Activated gamma-delta T cell treated with Interleukin-2 at 50 U/mL for 16 hours (primary cell): ENCODE data around the gene F10.
"Not testable (repeated sequence)": the region's sequence is repeated elsewhere in the genome, so short reads cannot be mapped to it uniquely, and the experiment has no call there.

ENCODE experiments used
- DNase-seq: peaks from one replicate; pipeline ENCODE4 v3.0.0-alpha.2; 2020

The F10 gene

DNA sequence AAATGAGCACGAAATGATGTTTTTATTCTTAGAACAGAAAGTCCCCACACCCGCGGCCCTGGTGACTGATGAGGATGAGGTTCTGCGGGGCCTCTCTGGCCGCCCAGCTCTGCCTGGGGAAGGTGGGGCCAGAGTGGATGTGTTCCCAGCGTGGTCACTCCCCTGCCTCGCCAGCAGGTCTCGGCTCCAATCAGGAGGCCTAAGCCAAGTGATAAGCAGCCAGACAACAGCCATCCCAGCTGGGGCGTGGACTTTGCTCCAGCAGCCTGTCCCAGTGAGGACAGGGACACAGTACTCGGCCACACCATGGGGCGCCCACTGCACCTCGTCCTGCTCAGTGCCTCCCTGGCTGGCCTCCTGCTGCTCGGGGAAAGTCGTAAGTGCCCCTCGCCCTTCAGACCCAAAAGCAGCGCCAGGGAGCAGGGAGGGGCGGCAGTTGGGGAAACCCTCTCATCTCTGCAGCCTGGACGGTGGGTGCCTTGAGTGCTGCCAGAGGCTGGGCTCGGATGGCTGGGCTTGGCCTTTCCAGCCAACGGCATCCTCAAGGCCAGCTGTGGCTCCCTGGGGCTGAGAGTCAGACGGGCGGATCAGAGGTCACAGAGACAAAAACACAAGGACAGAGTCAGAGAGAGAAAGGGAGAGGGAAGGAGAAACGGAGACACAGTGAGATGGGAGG is at the start of gene F10:
TSS of gene F10 (plus strand) at position 250 of the 676 bp plus-strand sequence. CDS start at position 307, 57 bp downstream.
- DNase-seq: no peak

DNA sequence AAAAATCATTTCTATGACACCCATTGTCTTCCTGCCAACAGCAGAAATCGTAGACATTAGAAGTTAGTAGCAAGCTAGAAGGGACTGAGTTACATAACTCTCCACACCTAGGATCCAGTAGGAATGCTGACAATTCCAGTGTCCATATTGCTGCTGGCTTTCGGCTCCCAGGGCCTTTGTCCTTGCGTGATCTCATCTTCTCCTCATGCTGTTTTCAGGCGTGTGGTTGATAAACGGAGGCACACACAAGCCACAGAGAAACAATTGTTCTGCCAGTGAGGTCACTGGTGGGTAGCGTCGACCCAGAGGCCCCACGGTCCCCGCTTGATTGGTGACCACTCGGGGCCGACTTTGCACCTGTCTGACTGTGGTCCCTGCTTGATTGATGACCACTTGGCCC is 48.7 kb upstream of the F10 start:
- no peak for DNase-seq

DNA sequence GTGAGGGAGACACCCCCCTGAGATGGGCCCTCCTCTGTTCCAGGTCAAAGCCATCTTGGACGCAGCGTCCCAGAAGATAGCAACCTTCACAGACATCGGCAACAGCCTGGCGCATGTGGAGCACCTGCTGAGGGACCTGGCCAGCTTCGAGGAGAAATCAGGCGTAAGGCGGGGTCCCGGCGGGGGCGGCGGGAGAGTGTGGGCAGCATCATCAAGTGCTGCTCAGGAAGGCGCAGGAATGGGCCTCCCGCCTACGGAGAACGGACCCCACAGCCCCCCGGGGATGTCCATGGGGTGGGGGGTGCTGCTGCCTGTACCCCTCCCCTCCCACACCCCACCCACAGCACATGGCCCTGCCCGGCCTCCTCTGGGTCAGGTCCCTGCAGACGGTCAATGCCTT is 48.2 kb upstream of the F10 start:
- no peak for DNase-seq

DNA sequence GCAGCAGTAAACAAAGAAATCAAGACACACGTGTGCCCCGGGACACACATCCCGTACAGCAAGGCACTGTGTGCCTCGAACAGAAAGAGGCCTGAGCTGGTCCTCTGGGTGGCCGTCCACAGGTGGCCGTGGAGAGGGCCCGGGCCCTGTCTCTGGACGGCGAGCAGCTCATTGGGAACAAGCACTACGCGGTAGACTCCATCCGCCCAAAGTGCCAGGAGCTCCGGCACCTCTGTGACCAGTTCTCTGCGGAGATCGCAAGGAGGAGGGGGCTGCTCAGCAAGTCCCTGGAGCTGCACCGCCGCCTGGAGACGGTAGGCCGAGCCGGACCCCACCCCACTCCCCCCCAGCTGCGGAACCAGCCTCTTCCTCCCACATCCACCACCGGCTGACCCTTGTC is 47.7 kb upstream of the F10 start:
- no peak for DNase-seq

GRCh38 chr13:113075711-113076110 is 46.9 kb upstream of the F10 start:
- no peak for DNase-seq

DNA sequence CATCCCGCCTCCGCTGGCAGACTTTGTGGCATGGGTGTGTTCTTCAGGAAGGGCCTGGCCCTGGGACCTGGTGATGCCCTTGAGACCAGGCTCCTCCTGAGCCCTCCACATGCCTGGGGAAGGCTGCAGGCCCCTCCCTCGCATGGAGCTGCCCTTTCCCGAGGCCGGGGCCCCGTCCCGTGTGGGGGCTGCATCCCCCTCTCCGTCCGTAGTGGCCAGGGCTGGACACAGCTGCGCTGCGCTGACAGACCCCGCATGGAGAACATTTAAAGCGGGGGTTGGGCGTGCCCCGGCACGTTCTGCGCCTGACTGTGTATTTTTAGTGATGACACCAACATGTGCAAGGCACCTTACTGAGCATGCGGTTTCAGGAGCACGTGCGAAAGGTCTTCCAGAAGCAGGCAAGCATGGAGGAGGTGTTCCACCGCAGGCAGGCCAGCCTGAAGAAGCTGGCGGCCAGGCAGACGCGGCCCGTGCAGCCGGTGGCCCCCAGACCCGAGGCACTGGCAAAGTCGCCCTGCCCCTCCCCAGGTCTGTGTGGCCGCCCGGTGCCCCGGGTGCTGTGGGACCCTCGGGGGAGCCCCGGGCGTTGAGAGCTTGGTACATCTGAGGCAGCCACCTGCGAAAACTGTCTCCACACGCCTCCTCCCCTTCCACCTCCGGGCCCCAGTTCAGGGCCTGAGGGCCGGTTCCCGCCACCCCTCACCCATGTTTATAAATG is 45.8 kb upstream of the F10 start:
- DNase-seq: no peak

DNA sequence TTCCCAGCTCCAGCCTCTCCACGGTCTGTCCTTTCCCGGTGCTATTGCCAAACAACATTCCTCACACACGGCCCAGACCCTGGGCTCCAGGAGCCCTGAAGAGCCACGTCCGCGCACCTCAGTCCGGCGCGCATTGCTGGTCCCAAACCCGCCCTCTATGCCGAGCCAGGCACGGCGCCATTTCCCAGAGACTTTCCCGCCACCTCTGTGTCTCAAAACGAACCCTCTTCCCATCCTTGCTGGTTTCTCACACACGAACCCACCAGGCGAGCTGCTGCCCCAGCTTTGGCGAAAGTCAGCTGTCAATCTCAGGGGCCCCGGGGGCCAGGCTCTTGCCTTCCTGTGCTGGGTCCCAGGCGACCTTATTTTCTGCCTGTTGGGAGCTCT is 45.0 kb upstream of the F10 start:
- DNase-seq: no peak

GRCh38 chr13:113077953-113078901 is 44.4 kb upstream of the F10 start:
- no peak for DNase-seq

- no peak for DNase-seq
Observed at GRCh38 chr13:113078902-113079780, 43.5 kb upstream of the F10 start.

DNA sequence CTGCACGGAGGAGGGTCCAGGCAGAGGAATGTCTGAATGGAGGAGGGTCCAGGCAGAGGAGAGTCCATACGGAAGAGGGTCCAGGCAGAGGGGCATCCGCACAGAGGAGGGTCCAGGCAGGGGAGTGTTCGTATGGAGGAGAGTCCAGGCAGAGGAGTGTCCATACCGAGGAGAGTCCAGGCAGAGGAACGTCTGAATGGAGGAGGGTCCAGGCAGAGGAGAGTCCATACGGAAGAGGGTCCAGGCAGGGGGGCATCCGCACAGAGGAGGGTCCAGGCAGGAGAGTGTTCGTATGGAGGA is 42.9 kb upstream of the F10 start:
- DNase-seq: not testable (repeated sequence)

DNA sequence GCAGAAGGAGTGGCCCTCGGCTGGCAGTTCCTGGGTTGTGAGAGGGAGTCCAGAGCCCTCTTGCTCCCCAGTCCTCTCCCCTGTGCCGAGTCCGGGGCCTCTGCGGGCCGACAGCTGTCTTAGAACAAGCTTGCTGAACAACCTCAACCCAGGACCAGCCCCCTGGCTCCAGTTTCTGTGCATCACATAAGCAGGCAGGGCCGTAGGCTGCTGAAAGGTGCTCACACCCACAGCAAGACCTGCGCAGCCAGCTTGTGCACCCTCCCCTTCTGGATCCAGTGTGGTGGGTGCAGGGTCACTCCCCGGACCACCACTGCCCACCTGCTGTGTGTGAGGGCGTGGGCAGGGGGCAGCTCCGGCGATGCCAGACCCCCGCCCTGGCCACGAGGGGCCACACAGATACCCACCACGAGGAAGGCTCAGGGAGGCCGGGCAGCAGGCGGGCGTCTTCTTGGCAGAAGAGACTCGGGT is 42.2 kb upstream of the F10 start:
- no peak for DNase-seq

- no peak for DNase-seq
Observed at GRCh38 chr13:113080901-113081521, 41.6 kb upstream of the F10 start.

DNA sequence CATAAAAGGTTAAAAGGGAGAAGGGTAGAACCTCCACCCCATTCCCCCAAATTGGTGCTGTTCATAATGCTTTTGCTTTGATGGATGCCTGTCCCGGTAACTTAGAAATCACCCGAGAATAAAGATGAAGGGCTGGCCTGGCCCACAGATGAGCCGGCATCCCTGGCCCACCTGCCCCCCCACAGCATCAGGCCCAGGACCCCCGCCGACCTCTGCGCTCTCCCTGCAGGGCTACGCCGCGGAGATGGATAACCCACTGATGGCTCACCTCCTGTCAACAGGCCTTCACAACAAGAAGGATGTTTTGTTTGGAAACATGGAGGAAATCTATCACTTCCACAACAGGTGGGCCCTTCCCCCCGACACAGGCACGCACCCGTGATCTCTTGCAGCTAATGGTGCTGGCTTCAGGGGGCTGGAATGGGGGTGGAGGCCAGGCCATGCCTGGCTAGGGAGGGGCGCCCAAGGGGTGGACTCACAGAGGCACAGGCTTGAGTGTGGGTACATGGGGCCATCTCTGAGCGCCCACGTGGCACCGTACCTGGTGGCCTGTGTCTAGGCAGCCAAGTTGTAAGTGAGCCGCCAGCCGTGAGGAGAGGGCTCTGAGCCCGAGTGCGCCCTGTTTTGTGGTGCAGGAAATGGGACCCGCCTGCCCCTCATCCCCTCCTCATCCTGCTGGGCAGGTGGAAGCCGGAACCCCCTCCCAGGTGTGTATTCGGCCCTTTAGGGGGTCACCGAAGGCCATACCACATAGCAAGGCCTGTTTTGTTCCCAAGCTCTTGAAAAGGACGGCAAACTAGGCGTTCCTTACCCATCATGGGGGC is 40.2 kb upstream of the F10 start:
- DNase-seq: no peak

GRCh38 chr13:113083022-113083373 is 39.6 kb upstream of the F10 start:
- DNase-seq: no peak

DNA sequence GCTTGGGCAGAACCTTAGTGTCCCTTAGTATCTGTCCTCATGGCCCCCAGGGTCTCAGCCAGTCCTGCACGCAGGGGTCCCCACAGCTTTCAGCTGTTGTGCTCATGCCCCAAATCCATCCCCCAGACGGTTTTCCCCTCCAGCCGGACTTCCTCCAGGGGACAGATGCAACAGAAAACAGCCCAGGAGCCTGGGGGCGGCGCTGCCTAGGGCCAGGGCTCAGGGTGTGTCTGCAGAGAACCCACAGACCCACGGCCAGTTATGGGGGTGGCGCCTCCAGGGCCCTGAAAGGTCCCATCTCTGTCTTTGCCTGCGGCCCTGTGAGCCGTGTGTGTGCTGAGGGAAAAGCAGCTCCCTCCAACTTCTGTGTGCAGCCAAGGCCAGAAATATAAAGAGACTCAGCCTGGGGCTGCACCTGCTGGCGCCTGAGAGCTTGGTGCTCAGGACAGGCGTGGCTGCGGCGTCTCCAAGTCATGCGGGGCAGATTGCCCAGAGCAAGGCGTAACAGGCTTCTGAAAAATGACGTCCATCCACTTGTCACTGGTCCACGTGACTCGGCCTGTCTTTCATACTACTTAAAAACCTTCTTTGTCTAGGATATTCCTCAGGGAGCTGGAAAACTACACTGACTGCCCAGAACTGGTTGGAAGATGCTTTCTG is 39.1 kb upstream of the F10 start:
- DNase-seq: no peak

DNA sequence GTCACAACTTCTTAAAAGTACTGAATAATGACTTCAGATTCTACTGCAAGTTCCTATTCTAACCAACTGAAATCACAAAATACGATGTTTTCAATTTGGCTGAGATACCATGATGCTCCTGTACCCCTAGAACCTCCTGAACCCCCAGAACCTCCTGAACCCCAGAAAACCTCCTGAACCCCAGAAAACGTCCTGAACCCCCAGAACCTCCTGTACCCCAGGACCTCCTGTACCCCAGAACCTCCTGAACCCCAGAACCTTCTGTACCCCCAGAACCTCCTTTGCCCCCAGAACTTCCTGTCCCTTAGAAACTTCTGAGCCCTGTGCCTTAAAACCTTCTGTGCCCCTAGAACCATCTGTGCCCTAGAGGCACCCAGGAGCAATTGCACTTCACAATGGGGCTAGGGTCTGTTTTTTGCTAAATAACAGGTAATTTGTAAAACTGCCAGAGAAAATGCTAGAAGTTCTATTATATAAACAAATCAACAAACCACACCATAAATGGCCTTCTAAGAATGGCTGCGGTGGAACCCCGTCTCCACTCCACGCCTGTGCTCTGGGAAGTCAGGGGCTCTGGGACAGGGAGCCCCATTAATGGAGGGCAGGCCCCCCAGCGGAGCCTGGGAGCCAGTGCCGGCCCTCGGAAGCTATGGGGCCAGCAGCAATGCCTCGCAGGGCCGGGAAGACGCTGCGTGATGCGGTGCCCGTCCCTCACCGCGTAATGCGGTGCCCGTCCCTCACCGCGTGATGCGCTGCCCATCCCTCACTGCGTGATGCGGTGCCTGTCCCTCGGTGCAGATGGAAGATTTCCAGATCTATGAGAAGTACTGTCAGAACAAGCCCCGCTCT is 38.3 kb upstream of the F10 start:
- DNase-seq: no peak

DNA sequence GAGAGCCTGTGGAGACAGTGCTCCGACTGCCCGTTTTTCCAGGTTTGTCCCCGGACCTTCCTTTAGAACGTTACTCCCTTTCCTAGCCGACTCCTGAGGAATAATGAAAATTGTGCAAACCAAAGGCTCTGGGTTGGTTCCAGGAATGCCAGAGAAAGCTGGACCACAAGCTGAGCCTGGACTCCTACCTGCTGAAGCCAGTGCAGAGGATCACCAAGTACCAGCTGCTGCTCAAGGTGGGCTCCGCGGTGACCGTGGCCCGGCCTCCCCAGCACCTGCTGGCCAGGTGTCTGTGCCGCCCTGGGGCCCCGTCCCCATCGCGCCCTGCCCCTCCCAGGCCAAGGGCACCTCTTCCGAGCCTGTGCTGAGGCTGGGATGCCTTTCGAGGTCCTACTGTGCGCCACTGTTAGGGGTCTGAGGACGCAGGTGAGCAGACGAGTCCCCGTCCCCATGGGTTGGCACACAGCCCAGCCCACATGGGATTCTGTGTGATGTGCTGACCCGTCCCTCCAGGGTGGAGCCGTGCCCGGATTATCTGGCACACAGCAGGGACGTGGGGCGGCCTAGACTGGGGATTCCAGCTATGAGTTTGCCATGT is 37.6 kb upstream of the F10 start:
- no peak for DNase-seq

GRCh38 chr13:113086031-113086750 is 36.4 kb upstream of the F10 start:
- no peak for DNase-seq
